ENCODE results near the gene LTBP4.

Gene LTBP4

DNA sequence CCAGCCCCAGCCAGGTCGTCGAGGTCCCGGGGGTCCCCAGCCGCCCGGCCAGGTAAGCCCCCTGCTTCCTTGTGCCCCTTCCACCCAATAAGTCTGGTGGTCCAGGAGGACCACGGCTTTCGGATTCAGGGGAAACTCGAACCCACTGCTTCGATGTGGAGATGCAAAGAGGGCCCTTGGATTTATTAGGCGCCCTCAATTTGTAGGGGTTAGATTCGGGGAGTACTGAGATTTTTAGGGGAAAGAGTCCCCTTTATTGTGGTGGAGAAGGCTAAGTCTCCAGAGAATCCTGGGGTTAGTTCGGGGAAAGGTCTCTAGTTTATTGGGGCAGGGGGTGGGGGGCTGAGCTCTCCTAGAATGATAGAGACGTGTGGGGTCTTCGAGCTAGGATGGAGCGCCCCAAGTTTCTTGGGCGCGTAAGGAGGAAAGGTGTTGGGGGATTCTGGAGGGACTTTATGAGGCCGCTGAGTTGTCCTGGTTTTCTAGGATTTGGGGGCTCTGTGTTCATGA lies 3.8 kb upstream of the LTBP4 start:
- Mint-ChIP-seq H3K9me3 (no peaks in the 10 kb centered on the region), H3K4me1 (ENCODE audit: low read depth) (peaks cover 48% of the 10 kb centered on the region), H3K4me3 (no peak overlapping the region), H3K27ac (no peak overlapping the region), H3K36me3 (ENCODE audit: low read depth) (no peaks in the 10 kb centered on the region), H3K27me3 (peaks cover 76% of the 10 kb centered on the region)
- intact Hi-C loops (cut with micrococcal nuclease) = loop anchor here (5.0 kb wide), 1 partner anchor 70 kb away; no protein-coding TSS in a partner anchor

DNA sequence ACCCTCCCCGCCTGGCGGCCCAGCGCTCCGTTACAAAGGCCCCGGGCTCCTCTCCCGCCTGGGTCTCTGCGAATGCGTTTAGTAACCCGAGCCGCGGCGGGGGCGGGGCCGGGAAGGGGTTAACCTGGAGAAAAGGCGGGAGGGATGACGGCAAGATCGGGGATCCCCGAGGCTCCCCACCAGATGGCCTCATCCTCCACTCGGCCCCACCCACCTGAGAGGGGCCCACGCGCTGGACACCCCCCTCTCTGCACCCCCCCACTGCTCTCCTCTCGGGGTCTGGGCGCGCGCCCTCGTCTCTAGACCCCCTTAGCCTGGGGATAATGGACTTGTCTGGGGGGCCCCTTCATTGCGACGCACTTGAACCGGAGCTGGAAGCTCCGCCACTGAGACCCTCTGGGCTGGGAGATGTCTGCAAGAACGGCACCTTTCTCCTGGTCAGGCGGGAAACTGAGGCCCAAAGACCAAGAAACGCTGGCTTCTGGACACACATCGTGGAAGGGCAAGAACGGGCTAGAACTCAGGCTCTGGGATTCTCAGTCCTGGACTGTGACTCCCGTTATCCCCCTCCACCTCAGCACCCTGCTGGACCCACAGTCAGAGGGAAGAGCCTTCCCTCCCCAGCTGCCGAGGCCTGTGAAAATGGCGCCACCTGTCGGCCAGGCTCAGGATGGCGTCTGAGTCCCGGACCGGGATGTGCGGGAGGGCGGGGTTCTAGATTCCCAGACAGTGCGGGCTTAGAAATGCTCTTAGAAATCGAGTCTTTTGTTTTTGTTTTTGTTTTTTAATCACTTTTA lies 2.9 kb upstream of the LTBP4 start:
- H3K4me1 Mint-ChIP-seq (ENCODE audit: low read depth) = peaks cover 57% of the 10 kb centered on the region
- peaks cover 85% of the 10 kb centered on the region for H3K27me3 Mint-ChIP-seq
- no peaks in the 10 kb centered on the region for H3K9me3 Mint-ChIP-seq
- H3K27ac Mint-ChIP-seq = no peak overlapping the region
- H3K36me3 Mint-ChIP-seq (ENCODE audit: low read depth) = no peaks in the 10 kb centered on the region
- no peak overlapping the region for H3K4me3 Mint-ChIP-seq
- intact Hi-C loops (cut with micrococcal nuclease) = loop anchor here (1.0 to 5.0 kb wide), 2 partner anchors 57 to 71 kb away; no protein-coding TSS in a partner anchor

DNA sequence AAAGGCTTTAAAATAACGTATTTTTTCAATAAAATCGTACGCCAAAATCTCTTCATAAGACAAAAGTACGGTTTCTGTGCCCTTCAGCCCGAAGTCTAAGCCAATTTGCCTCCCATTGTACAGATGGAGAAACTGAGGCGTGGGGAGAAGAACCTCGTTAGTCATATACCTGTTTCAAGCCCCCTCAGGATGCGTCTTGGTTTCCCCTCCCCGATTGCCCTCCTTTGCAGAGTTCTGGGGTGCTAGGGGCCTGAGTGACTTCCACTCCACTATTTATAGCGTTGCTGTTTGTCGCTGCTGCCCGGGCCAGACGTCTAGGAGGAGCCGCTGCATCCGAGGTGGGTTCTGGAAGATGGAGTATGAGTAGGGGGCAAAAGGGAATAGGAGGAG lies 2.3 kb upstream of the LTBP4 start:
- H3K36me3 Mint-ChIP-seq (ENCODE audit: low read depth) = peaks cover 2% of the 10 kb centered on the region
- peaks cover 88% of the 10 kb centered on the region for H3K27me3 Mint-ChIP-seq
- no peak overlapping the region for H3K4me3 Mint-ChIP-seq
- no peaks in the 10 kb centered on the region for H3K9me3 Mint-ChIP-seq
- H3K4me1 Mint-ChIP-seq (ENCODE audit: low read depth) = peaks cover 63% of the 10 kb centered on the region
- intact Hi-C loops (cut with micrococcal nuclease) = loop anchor here (1.0 to 5.0 kb wide), 2 partner anchors 58 to 72 kb away; no protein-coding TSS in a partner anchor
- no peak overlapping the region for H3K27ac Mint-ChIP-seq

DNA sequence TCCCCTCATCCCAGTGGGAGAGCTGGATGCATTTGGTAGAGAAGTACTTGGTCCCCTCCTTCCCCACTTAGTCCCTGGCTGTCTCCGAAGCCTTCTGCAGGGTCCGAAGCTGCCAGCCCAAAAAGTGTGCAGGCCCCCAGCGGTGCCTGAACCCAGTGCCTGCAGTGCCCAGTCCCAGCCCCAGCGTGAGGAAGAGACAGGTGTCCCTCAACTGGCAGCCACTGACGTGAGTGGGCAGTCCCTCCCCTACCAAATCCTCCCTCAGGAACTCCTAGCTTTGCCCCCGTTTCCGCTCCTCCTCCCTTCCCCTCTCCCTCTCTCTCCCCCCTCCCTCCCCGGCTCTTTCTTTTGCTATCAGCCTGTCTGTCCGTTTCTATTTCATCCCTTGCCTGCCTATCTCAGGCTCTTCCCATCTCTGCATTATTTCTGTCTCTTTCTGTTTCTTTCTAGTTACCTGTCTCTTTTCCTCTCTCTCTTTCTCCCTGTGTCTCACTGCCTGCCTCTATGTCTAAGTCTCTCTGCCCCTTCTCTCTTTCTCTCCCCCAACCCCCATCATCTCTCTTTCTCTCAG lies 1.8 kb upstream of the LTBP4 start:
- peaks cover 88% of the 10 kb centered on the region for H3K27me3 Mint-ChIP-seq
- no peaks in the 10 kb centered on the region for H3K9me3 Mint-ChIP-seq
- H3K4me1 Mint-ChIP-seq (ENCODE audit: low read depth) = peaks cover 63% of the 10 kb centered on the region
- H3K27ac Mint-ChIP-seq = no peak overlapping the region
- no peak overlapping the region for H3K4me3 Mint-ChIP-seq
- peaks cover 4% of the 10 kb centered on the region for H3K36me3 Mint-ChIP-seq (ENCODE audit: low read depth)
- intact Hi-C loops (cut with micrococcal nuclease) = loop anchor here (5.0 kb wide), 1 partner anchor 72 kb away; no protein-coding TSS in a partner anchor

DNA sequence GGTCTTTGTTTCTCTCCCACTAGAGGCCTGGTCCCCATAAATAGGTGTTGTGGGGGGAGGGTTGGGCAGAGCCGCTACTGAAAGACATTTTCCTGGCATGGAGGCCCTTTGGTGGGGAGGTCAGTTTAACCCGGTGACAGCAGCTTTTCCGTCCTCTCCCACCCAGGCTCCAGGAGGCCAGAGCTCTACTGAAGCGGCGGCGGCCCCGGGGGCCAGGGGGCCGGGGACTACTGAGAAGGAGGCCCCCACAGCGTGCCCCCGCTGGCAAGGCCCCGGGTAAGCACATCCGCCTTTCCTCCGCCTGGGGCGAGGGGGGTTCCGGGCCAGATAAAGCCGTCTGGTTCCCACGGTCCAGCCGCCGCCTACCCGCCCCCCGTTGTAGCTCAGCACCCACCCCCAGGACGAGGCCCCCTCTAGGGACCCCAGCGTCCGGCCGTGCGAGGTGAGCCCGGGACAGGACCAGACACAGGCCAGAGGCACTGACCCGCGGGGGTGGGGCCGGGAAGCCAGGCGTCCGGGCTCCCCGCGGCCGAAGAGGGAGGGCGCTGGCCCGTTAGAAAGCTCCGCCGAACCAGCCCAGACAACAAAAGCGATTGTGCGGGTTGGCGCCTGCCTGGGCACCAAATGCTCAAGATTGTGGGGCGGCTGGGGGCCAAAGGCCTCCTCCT lies 1.1 kb upstream of the LTBP4 start:
- no peak overlapping the region for H3K4me3 Mint-ChIP-seq
- intact Hi-C loops (cut with micrococcal nuclease) = loop anchor here (5.0 kb wide), 2 partner anchors 73 to 138 kb away; no protein-coding TSS in a partner anchor
- no peak overlapping the region for H3K27ac Mint-ChIP-seq
- peaks cover 4% of the 10 kb centered on the region for H3K36me3 Mint-ChIP-seq (ENCODE audit: low read depth)
- peaks cover 63% of the 10 kb centered on the region for H3K4me1 Mint-ChIP-seq (ENCODE audit: low read depth)
- no peaks in the 10 kb centered on the region for H3K9me3 Mint-ChIP-seq
- peaks cover 88% of the 10 kb centered on the region for H3K27me3 Mint-ChIP-seq

DNA sequence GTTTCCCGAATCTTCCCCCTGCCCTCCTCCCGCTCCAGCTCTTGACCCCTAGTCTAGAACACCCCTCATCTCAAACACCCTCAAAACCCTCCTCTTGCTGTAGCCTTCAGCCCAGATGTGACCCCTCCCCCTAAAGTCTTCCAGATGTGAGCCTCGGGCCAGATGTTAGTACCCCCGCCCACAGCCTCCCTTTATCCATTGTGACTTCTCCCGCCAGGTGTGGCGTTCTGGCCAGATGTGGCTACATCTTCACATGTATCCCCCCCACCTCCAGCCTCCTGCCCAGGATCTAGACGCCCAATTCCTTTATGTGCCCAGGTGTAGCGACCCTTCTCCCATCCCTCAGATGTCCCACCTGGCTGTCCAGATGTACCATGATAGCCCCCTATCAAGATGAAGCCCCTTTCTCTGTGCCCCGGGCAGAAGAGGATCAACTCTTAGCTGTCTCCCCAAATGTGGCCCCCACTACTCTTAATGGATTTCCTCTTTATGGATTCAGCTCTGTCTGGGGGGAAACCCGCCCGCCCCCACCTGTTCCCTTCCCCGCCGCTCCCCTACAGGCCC lies 517 bp upstream of the LTBP4 start:
- peaks cover 4% of the 10 kb centered on the region for H3K36me3 Mint-ChIP-seq (ENCODE audit: low read depth)
- H3K4me3 Mint-ChIP-seq = peak overlapping the region; percentile 41
- H3K27ac Mint-ChIP-seq = no peak overlapping the region
- H3K4me1 Mint-ChIP-seq (ENCODE audit: low read depth) = peaks cover 66% of the 10 kb centered on the region
- intact Hi-C loops (cut with micrococcal nuclease) = loop anchor here (5.0 kb wide), 1 partner anchor 138 kb away; no protein-coding TSS in a partner anchor
- H3K27me3 Mint-ChIP-seq = peaks cover 90% of the 10 kb centered on the region
- H3K9me3 Mint-ChIP-seq = no peaks in the 10 kb centered on the region

DNA sequence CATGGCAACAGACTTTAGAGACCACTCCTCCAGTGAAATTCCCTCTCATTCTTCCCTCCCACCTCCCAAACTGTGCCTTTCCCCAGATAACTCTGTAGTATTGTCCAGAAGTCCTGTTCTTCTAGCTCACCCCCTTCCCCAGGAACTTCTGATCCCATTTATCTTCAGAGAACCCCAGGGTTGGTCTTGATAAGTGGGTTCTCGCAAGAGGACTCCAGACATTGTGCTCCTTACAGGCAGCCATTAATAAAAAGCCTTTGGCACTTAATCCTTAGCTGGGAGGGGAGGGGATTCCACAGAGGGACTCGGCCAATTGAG lies 1.9 kb downstream of the LTBP4 start:
- Mint-ChIP-seq H3K4me1 (ENCODE audit: low read depth) (peaks cover 79% of the 10 kb centered on the region), H3K36me3 (ENCODE audit: low read depth) (peaks cover 4% of the 10 kb centered on the region), H3K4me3 (no peak overlapping the region), H3K27ac (no peak overlapping the region), H3K27me3 (peaks cover 93% of the 10 kb centered on the region), H3K9me3 (no peaks in the 10 kb centered on the region)
- intact Hi-C loops (cut with micrococcal nuclease) = loop anchor here (5.0 kb wide), 1 partner anchor 141 kb away; no protein-coding TSS in a partner anchor

DNA sequence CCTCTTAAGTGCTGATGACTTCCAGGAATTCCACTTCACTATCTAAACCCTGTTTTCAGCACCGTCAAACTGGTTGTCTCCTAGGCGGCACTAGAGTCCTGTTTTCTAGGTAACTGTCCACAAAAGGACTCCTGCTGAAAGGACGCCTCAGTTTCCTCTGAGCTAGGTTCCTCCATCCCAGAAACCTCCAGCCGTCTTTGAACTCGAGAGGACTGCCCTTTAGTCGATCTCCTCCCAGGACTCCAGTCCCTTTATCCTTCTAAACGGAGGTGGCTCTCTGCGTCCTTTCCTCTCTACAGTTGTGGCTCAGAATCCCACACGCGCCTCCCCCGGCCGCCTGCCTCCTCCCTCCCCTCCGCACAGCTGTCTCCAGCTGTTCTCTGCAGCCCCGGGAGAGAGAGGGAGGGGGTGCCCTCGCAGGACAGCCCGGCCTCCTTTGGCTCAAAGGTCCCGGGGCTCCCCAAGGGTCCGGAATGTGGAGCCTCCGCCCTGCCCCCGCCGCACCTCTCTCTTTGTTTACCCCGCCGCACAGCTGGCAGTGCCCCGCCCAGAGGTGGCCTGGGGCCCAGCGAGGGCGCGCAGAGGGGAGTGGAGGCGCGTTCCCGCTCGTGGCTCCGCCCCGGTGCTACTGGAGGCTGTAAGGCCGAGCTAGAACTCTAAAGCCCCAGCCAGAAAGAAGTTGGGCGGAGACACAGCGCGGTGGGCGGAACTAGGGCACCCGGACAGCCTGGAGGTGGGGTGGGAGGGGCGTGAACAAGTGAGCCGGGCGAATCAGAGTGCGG lies 2.4 kb downstream of the LTBP4 start:
- Mint-ChIP-seq H3K27ac (peak overlapping the region; percentile 49), H3K4me3 (peak overlapping the region; percentile 82), H3K9me3 (no peaks in the 10 kb centered on the region), H3K27me3 (peaks cover 95% of the 10 kb centered on the region), H3K4me1 (ENCODE audit: low read depth) (peaks cover 83% of the 10 kb centered on the region), H3K36me3 (ENCODE audit: low read depth) (peaks cover 4% of the 10 kb centered on the region)
- intact Hi-C loops (cut with micrococcal nuclease) = loop anchor here (1.0 to 5.0 kb wide), 3 partner anchors 10 to 141 kb away; no protein-coding TSS in a partner anchor

DNA sequence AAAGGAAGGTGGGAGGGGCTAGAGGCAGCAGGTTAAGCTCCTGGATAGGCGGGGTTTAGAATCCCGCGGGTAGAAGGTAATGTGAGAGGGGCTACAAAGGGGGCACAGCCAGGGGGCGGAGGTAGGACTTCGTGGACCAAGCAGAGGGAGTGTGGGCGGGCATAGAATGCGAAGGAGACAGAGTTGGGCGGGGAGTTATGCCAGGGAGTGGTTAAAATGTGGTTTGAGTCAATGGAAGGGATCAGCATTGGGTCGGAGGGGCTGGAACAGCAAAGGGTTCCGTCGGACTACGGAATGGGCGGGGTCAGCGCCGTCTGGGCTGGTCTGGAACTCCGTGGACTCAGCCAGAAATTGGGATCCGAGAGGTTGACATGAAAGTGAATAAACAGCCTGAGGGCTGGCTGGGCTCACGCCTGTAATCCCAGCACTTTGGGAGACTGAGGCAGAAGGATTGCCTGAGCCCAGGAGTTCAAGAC lies 3.0 kb downstream of the LTBP4 start:
- Mint-ChIP-seq H3K9me3 (no peaks in the 10 kb centered on the region), H3K36me3 (ENCODE audit: low read depth) (peaks cover 4% of the 10 kb centered on the region), H3K4me1 (ENCODE audit: low read depth) (peaks cover 85% of the 10 kb centered on the region), H3K27me3 (peaks cover 92% of the 10 kb centered on the region), H3K27ac (peak overlapping the region; percentile 49), H3K4me3 (peak overlapping the region; percentile 82)
- intact Hi-C loops (cut with micrococcal nuclease) = loop anchor here (1.0 to 5.0 kb wide), 3 partner anchors 9 to 142 kb away; no protein-coding TSS in a partner anchor

DNA sequence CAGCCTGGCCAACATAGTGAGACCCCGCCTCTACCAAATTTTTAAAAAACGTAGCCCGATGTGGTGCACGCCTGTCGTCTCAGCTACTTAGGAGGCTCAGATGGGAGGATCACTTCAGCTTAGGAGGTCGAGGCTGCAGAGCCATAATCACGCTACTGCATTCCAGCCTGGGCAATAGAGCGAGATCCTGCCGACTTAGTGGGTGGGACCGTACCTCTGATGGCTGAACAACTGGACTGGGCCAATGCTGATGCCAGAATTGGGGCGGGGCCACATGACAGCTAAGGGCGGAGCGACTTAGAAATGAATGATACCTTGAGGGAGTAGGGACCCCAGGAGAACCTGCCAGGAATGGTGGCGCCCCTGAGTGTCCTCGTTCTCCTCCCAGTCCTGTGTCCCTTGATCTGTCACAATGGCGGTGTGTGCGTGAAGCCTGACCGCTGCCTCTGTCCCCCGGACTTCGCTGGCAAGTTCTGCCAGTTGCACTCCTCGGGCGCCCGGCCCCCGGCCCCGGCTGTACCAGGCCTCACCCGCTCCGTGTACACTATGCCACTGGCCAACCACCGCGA lies 3.6 kb downstream of the LTBP4 start:
- Mint-ChIP-seq H3K4me1 (ENCODE audit: low read depth) (peaks cover 85% of the 10 kb centered on the region), H3K27ac (peak overlapping the region; percentile 74)
- intact Hi-C loops (cut with micrococcal nuclease) = loop anchor here (1.0 to 5.0 kb wide), 3 partner anchors 9 to 142 kb away; no protein-coding TSS in a partner anchor

DNA sequence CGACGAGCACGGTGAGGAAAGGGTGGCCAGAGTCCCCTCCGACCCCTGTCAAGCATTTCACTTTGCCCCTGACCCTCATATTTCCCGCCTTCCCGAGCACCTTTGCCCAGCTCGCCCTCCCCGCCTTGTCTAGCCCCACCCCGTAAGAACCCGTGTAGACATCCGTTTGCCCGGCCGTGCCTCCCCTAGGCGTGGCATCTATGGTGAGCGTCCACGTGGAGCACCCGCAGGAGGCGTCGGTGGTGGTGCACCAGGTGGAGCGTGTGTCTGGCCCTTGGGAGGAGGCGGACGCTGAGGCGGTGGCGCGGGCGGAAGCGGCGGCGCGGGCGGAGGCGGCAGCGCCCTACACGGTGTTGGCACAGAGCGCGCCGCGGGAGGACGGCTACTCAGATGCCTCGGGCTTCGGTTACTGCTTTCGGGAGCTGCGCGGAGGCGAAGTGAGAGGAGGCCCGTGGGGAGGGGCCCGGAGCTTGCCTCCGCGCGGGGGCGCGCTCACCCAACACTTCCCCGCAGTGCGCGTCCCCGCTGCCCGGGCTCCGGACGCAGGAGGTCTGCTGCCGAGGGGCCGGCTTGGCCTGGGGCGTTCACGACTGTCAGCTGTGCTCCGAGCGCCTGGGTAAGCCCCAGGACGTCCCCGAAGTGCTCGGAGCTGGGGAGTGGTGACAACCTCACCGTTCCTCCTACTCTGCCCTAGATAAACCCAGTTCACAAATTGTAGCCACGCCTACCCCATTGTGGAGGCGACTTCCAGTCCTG lies 4.2 kb downstream of the LTBP4 start:
- Mint-ChIP-seq H3K36me3 (ENCODE audit: low read depth) (peaks cover 4% of the 10 kb centered on the region), H3K9me3 (no peaks in the 10 kb centered on the region), H3K27me3 (peaks cover 84% of the 10 kb centered on the region), H3K4me3 (peak overlapping the region; percentile 75), H3K27ac (peak overlapping the region; percentile 74), H3K4me1 (ENCODE audit: low read depth) (peaks cover 90% of the 10 kb centered on the region)
- intact Hi-C loops (cut with micrococcal nuclease) = loop anchor here (2.0 kb wide), 1 partner anchor 29 kb away; no protein-coding TSS in a partner anchor

More for the DNA sequence above, 3.6 kb downstream of the LTBP4 start:
- peak overlapping the region; percentile 75 for H3K4me3 Mint-ChIP-seq
- H3K27me3 Mint-ChIP-seq = peaks cover 89% of the 10 kb centered on the region
- peaks cover 4% of the 10 kb centered on the region for H3K36me3 Mint-ChIP-seq (ENCODE audit: low read depth)
- no peaks in the 10 kb centered on the region for H3K9me3 Mint-ChIP-seq

Data from dendritic cell treated with granulocyte-macrophage colony-stimulating factor and Interleukin-4, amounts not matched to agents 40 ng/mL and 50 ng/mL, for 4 days (primary cell).